Ishikawa (cell line): ENCODE measurements around the gene FAM3D.

Source experiments
- CEBPB ChIP-seq: IDR thresholded peaks from 2 replicates; pipeline ENCODE4 v1.6.1; 2012
- CREB1 ChIP-seq: IDR thresholded peaks from 2 replicates; pipeline ENCODE4 v1.6.1; 2012; ENCODE audit warnings: low read depth
- EGR1 ChIP-seq: IDR thresholded peaks from 2 replicates; pipeline ENCODE4 v1.6.1; 2012
- EP300 ChIP-seq: IDR thresholded peaks from 2 replicates; pipeline ENCODE4 v1.6.1; 2012; ENCODE audit warnings: borderline replicate concordance
- FOXM1 ChIP-seq: IDR thresholded peaks from 2 replicates; pipeline ENCODE4 v1.6.1; 2012; ENCODE audit warnings: low read depth, borderline replicate concordance
- NFIC ChIP-seq: IDR thresholded peaks from 2 replicates; pipeline ENCODE4 v1.6.1; 2012
- RAD21 ChIP-seq: IDR thresholded peaks from 2 replicates; pipeline ENCODE4 v1.6.1; 2012; ENCODE audit warnings: low read depth
- TAF1 ChIP-seq: IDR thresholded peaks from 2 replicates; pipeline ENCODE4 v1.6.1; 2012; ENCODE audit warnings: low read depth, mild to moderate bottlenecking
- TCF12 ChIP-seq: IDR thresholded peaks from 2 replicates; pipeline ENCODE4 v1.6.1; 2012; ENCODE audit warnings: low read depth
- TEAD4 ChIP-seq: IDR thresholded peaks from 2 replicates; pipeline ENCODE4 v1.6.1; 2012
- YY1 ChIP-seq: IDR thresholded peaks from 2 replicates; pipeline ENCODE4 v1.6.1; 2012; ENCODE audit warnings: low read depth
- ZBTB7A ChIP-seq: IDR thresholded peaks from 2 replicates; pipeline ENCODE4 v1.6.1; 2012; ENCODE audit warnings: low read depth
- TF ChIP-seq, protein P1 (sequence below): IDR thresholded peaks from 2 replicates; pipeline ENCODE4 v1.6.1; 2012
- TF ChIP-seq, protein P2 (sequence below): IDR thresholded peaks from 2 replicates; pipeline ENCODE4 v1.6.1; 2012; ENCODE audit warnings: low read depth, mild to moderate bottlenecking
- TF ChIP-seq, protein P3 (sequence below): IDR thresholded peaks from 2 replicates; pipeline ENCODE4 v1.6.1; 2012

The FAM3D gene

DNA sequence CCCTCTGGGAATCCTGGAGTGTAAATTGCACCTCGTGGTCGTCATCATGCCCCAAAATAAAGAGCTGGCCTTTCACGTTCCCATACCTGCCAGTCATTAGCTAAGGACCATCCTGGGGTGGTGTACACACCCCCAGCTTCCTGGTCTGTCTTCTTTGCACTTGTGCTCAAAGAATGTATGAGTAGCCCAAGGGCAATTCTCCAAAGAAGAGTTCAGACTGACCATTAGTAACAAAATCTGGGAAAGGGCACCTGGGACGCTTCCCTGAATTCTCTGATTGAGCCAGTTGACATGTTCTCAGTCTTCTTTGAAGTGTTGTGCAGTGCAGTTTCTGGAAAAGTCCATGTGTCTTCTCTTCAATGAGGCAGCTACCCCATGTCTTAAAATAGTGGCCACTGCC lies 34.8 kb downstream of the FAM3D start:
- TF ChIP-seq, protein P1, sequence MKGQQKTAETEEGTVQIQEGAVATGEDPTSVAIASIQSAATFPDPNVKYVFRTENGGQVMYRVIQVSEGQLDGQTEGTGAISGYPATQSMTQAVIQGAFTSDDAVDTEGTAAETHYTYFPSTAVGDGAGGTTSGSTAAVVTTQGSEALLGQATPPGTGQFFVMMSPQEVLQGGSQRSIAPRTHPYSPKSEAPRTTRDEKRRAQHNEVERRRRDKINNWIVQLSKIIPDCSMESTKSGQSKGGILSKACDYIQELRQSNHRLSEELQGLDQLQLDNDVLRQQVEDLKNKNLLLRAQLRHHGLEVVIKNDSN = no peak

DNA sequence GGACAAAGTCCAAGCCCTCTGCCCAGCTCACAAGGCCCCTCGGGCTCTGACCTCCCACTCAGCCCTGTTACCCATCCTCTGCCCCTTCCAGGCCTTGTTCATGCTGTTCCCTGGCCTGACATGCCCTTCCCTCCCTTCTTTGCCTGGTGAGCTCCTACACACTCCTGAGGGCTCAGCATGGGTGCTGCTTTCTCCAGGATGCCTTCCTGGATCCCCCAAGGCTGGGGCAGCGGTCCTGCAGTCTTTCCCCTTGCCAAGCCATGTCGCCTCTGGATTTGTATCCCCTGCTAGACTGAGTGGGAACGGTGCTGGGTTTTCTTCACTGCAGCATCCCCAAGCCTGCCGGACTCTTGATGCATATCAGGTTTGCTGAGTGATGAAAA lies 35.9 kb downstream of the FAM3D start:
- TF ChIP-seq NFIC = no peak
- no peak for TF ChIP-seq RAD21
- TF ChIP-seq ZBTB7A = no peak
- no peak for TF ChIP-seq TCF12

DNA sequence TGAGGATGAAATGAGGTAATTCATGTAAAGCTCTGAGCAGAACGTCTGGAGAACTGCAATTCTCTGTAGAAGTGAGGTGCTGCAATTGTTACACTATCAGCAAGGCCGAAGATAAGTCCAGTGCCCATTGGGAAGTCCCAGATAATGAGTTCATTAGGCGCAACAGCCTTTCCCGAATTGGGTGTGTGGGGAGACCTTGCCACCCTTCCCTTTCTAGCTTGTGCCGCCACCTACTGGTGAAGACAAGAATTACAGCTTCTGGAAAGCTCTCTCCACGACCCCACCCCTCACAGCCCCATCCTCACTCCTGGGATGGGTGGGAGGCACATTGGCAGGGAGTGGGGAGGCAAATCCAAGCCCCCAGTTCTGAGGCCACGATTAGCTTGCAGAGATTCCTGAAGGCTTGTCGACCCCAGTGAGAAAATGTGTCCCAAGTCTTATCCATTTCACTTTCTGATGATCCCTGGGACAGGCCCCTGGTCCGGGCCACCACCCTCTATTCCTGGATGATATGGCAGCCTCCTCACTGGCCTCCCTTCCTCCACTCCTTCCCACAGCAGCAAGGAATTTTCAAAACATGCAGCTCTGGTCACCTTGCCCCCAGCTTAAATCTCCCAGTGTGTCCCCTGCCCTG lies 36.4 kb downstream of the FAM3D start:
- TF ChIP-seq CREB1 (no peak), EGR1 (no peak), NFIC (no peak), EP300 (no peak), ZBTB7A (peak; percentile 89), YY1 (no peak), FOXM1 (no peak), TCF12 (no peak), TEAD4 (no peak), CEBPB (no peak), TAF1 (no peak), RAD21 (peak; percentile 98)
- TF ChIP-seq, protein P2, sequence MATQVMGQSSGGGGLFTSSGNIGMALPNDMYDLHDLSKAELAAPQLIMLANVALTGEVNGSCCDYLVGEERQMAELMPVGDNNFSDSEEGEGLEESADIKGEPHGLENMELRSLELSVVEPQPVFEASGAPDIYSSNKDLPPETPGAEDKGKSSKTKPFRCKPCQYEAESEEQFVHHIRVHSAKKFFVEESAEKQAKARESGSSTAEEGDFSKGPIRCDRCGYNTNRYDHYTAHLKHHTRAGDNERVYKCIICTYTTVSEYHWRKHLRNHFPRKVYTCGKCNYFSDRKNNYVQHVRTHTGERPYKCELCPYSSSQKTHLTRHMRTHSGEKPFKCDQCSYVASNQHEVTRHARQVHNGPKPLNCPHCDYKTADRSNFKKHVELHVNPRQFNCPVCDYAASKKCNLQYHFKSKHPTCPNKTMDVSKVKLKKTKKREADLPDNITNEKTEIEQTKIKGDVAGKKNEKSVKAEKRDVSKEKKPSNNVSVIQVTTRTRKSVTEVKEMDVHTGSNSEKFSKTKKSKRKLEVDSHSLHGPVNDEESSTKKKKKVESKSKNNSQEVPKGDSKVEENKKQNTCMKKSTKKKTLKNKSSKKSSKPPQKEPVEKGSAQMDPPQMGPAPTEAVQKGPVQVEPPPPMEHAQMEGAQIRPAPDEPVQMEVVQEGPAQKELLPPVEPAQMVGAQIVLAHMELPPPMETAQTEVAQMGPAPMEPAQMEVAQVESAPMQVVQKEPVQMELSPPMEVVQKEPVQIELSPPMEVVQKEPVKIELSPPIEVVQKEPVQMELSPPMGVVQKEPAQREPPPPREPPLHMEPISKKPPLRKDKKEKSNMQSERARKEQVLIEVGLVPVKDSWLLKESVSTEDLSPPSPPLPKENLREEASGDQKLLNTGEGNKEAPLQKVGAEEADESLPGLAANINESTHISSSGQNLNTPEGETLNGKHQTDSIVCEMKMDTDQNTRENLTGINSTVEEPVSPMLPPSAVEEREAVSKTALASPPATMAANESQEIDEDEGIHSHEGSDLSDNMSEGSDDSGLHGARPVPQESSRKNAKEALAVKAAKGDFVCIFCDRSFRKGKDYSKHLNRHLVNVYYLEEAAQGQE = no peak

DNA sequence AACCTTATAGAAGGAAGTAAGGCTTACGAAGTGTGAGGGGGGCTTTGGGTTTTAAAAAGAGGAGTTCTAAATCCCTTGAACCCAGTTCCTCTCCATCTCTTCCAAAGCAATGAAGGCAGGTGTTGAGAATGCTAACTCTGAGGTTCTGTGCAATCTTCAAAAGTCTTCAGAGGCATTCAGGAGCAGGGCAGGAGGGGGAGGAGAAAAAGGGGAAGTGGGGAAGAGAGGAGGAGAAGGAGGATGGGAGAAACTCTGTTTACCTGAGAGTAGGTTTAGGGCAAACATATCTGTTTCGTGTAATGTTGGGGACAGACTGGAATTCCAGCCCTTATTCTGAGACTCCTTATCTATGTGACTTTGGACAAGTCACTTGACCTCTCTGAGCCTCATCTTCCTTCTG lies 36.9 kb downstream of the FAM3D start:
- TF ChIP-seq EP300 (no peak), TCF12 (no peak), FOXM1 (no peak), YY1 (no peak), RAD21 (no peak), TAF1 (no peak), TEAD4 (no peak), CREB1 (no peak), EGR1 (no peak)
- TF ChIP-seq, protein P2 = no peak
- TF ChIP-seq, protein P3, sequence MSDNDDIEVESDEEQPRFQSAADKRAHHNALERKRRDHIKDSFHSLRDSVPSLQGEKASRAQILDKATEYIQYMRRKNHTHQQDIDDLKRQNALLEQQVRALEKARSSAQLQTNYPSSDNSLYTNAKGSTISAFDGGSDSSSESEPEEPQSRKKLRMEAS = no peak
- TF ChIP-seq, protein P1 = no peak

DNA sequence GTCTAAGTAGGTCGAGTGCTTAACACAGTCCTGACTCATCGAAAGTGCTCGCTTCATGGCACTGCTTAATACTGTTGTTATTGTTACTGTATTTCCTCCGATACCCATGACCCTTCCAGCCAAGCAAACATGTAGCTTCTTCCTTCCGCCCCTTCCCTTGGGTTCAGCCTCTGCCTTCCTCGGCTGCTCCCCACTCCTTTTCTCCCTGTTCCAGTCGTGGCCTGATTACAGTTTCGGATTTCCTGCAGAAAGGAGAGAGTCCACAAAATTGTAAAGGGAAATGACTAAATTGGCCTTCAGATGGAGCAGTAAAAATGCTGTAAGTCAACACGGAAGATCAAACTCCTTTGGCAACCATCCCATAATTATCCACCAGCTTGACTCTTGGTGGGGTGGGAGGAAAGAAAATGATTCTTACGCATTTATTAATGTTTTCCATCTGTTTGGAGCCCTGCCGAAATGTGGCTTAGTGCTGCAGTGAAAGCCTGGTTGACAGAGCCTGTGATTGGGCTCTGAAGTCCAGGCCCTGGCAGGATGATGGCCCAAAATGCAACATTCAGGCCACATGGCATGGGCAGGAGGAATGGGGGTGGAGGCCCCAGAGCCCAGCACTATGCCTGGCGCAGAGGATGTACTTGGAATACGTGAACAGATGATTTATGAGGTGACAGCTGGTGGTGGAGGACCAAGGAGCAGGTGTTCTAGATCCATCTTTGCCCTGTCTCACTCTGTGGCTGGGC lies 37.6 kb downstream of the FAM3D start:
- TF ChIP-seq ZBTB7A (no peak), EGR1 (no peak), CREB1 (no peak), EP300 (no peak), TAF1 (no peak), YY1 (no peak), CEBPB (no peak), RAD21 (no peak), TEAD4 (no peak), TCF12 (no peak)
- TF ChIP-seq, protein P1 = no peak
- TF ChIP-seq, protein P2 = no peak
